CD8-positive, alpha-beta memory T cell (primary cell): ENCODE results near the gene NYAP1. TPM values are rescaled to one million over a fixed set of nuclear protein-coding genes. Genes with fewer than 3 reads are reported as not detected.

Experiments used
- CTCF ChIA-PET: fragments of 350-600 bp; sonication (Branson Sonifier 250); formaldehyde crosslinking; loops from one replicate; lab custom pipeline; 2021; ENCODE audit warnings: antibody characterized with exemption; lab: Charles Lee
- POLR2A ChIA-PET: fragments of 350-600 bp; sonication (Branson Sonifier 250); formaldehyde crosslinking; loops from one replicate; lab custom pipeline; 2021; ENCODE audit warnings: antibody characterized with exemption; lab: Charles Lee
- DNase-seq, 5 donors: peaks; one replicate each; pipeline versions ENCODE4 v3.0.0 to v3.0.0-alpha.2; 2020 to 2022; ENCODE audit warnings: mixed read lengths in 1 of 5
- H3K27ac ChIP-seq: one replicate; pipeline ENCODE4 v1.7.0; 2013; ENCODE audit warnings: low read depth, mild to moderate bottlenecking, low read length, moderate library complexity
- H3K27me3 ChIP-seq: 2 replicates; pipeline ENCODE4 v1.7.0; 2013; ENCODE audit warnings: low read length, mild to moderate bottlenecking; ENCODE audit not compliant: insufficient read depth, poor library complexity, severe bottlenecking
- H3K36me3 ChIP-seq: 2 replicates; pipeline ENCODE4 v1.7.0; 2013; ENCODE audit warnings: mild to moderate bottlenecking, low read length, moderate library complexity; ENCODE audit not compliant: insufficient read depth
- H3K4me1 ChIP-seq: 2 replicates; pipeline ENCODE4 v1.7.0; 2013; ENCODE audit warnings: mild to moderate bottlenecking, low read length, moderate library complexity; ENCODE audit not compliant: insufficient read depth
- H3K4me3 ChIP-seq: 2 replicates; pipeline ENCODE4 v1.7.0; 2013; ENCODE audit warnings: mild to moderate bottlenecking, low read length
- H3K9me3 ChIP-seq: 2 replicates; pipeline ENCODE4 v1.7.0; 2013; ENCODE audit warnings: mild to moderate bottlenecking, low read length
- H3K27ac Mint-ChIP-seq, 8 donors: one replicate each; pipeline ENCODE4 v1.8.0; 2020 to 2021; ENCODE audit warnings: mixed read lengths in 8 of 8, mild to moderate bottlenecking in 6 of 8, inconsistent platforms in 3 of 8, moderate library complexity in 3 of 8
- H3K27me3 Mint-ChIP-seq, 2 donors: one replicate each; pipeline ENCODE4 v1.8.0; 2020 to 2021; ENCODE audit warnings: mixed read lengths in 2 of 2, mild to moderate bottlenecking in 1 of 2, moderate library complexity in 1 of 2
- H3K36me3 Mint-ChIP-seq, 3 donors: one replicate each; pipeline ENCODE4 v1.8.0; 2020 to 2021; ENCODE audit warnings: mixed read lengths in 3 of 3, inconsistent platforms in 1 of 3, mild to moderate bottlenecking in 1 of 3
- H3K4me1 Mint-ChIP-seq, 3 donors: one replicate each; pipeline ENCODE4 v1.8.0; 2020 to 2021; ENCODE audit warnings: mixed read lengths in 3 of 3, inconsistent platforms in 1 of 3, mild to moderate bottlenecking in 1 of 3
- H3K4me3 Mint-ChIP-seq, 7 donors: one replicate each; pipeline ENCODE4 v1.8.0; 2020 to 2021; ENCODE audit warnings: mixed read lengths in 7 of 7, mild to moderate bottlenecking in 6 of 7, moderate library complexity in 4 of 7, inconsistent platforms in 2 of 7
- H3K9me3 Mint-ChIP-seq, 5 donors: one replicate each; pipeline ENCODE4 v1.8.0; 2020 to 2022; ENCODE audit warnings: mixed read lengths in 5 of 5, mild to moderate bottlenecking in 3 of 5, moderate library complexity in 2 of 5, inconsistent platforms in 1 of 5
- polyA plus RNA-seq: library from polyadenylated mRNA; unstranded; fragments of 300-500 nt; fragmentation: Illumina TruSeq; gene quantifications from one replicate; pipeline ENCODE4 v1.2.3, GENCODE V29; 2021
- total RNA-seq, 2 experiments: library from RNA; stranded (reverse); gene quantifications; one replicate each; pipeline ENCODE4 v1.2.3, GENCODE V29; 2021

The NYAP1 gene
- total and polyA plus RNA-seq, 3 experiments from 2014 or later: 0.13 to 0.18 TPM; not detected in 1

DNA sequence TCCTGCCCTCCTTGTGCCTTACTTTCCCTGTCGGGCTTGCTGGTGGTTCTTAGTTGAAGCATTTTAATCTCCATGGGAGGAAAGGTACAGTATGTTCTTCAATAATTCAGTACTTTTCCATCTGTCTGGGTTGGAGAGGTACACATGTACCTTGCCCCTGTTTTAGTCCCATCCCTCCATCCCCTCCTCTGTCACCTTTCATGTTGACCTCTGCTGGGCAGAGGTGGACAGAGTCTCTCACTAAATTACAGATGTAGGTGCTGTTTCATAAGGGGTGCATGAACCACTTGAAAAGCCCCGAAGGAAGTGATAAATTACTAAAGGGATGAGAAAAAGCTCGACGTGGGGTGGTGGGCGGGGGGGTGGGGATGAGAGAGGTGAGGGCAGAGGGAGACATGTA lies 60.7 kb downstream of the NYAP1 start:
- peaks cover 92 to 97% (median 96%) of the 10 kb centered on the region in 3 donors for H3K4me1 Mint-ChIP-seq
- H3K4me3 Mint-ChIP-seq: peak overlapping the region; percentile 60 to 98 (median 96)
- Histone ChIP-seq H3K27ac (peak overlapping the region; percentile 36), H3K4me3 (peak overlapping the region; percentile 22), H3K27me3 (no peaks in the 10 kb centered on the region), H3K4me1 (peaks cover 95% of the 10 kb centered on the region), H3K9me3 (no peaks in the 10 kb centered on the region), H3K36me3 (no peaks in the 10 kb centered on the region)
- H3K27ac Mint-ChIP-seq: peak overlapping the region; percentile 86 to 99 (median 98)
- peaks cover 0 to 13% (median 13%) of the 10 kb centered on the region in 3 donors for H3K36me3 Mint-ChIP-seq
- ChIA-PET CTCF (interaction anchor here (1.3 to 6.9 kb wide), 4 partner anchors 15 to 62 kb away, joined by 3 to 104 read pairs (median 14); no protein-coding TSS in a partner anchor), POLR2A (no interaction called here)
- no peak for DNase-seq
- no peaks in the 10 kb centered on the region for H3K27me3 Mint-ChIP-seq
- H3K9me3 Mint-ChIP-seq: no peaks in the 10 kb centered on the region

Other genes starting within 250 kb of the NYAP1 start
- not detected for gene SPDYE3, start 176.2 kb upstream of the NYAP1 start, total RNA-seq
- 9.8 TPM for gene SPDYE3, start 176.2 kb upstream of the NYAP1 start, polyA plus RNA-seq
- gene PILRB, start 125.8 kb upstream of the NYAP1 start, total RNA-seq: 10 to 100 TPM; 33.5 to 33.7 TPM
- 18.1 TPM for gene PILRB, start 125.8 kb upstream of the NYAP1 start, polyA plus RNA-seq
- gene PILRA, start 110.4 kb upstream of the NYAP1 start, total RNA-seq: 1 to 10 TPM in 1 of 2 experiments, under 1 TPM in 1; 0.84 to 1.9 TPM
- gene PILRA, start 110.4 kb upstream of the NYAP1 start, polyA plus RNA-seq: 0.37 TPM
- 1 to 10 TPM; 4.3 to 5.0 TPM for gene ZCWPW1, start 55.2 kb upstream of the NYAP1 start, total RNA-seq
- gene ZCWPW1, start 55.2 kb upstream of the NYAP1 start, polyA plus RNA-seq: 6.5 TPM
- gene MEPCE, start 54.1 kb upstream of the NYAP1 start, total RNA-seq: 10 to 100 TPM; 75.9 to 78.8 TPM
- gene MEPCE, start 54.1 kb upstream of the NYAP1 start, polyA plus RNA-seq: 13.6 TPM
- 10 to 100 TPM; 41.4 to 46.3 TPM for gene PPP1R35, start 47.4 kb upstream of the NYAP1 start, total RNA-seq
- gene PPP1R35, start 47.4 kb upstream of the NYAP1 start, polyA plus RNA-seq: 50.2 TPM
- gene SPACDR, start 19.7 kb upstream of the NYAP1 start, total RNA-seq: 1 to 10 TPM in 1 of 2 experiments, under 1 TPM in 1; 1.00 to 1.7 TPM
- 0.56 TPM for gene SPACDR, start 19.7 kb upstream of the NYAP1 start, polyA plus RNA-seq
- 10 to 100 TPM; 96.2 to 99.1 TPM for gene TSC22D4, start 4.7 kb upstream of the NYAP1 start, total RNA-seq
- 40.5 TPM for gene TSC22D4, start 4.7 kb upstream of the NYAP1 start, polyA plus RNA-seq
- gene AGFG2, start 55.3 kb downstream of the NYAP1 start, total RNA-seq: 10 to 100 TPM; 60.5 to 63.1 TPM
- gene AGFG2, start 55.3 kb downstream of the NYAP1 start, polyA plus RNA-seq: 36.2 TPM
- gene SAP25, start 90.0 kb downstream of the NYAP1 start, total RNA-seq: 10 to 100 TPM; 13.9 to 14.3 TPM
- gene SAP25, start 90.0 kb downstream of the NYAP1 start, polyA plus RNA-seq: 0.56 TPM
- 100 to 1,000 TPM; 101 to 109 TPM for gene LRCH4, start 102.2 kb downstream of the NYAP1 start, total RNA-seq
- 153 TPM for gene LRCH4, start 102.2 kb downstream of the NYAP1 start, polyA plus RNA-seq
- gene FBXO24, start 102.4 kb downstream of the NYAP1 start, total RNA-seq: under 1 TPM; 0.47 to 0.50 TPM
- gene FBXO24, start 102.4 kb downstream of the NYAP1 start, polyA plus RNA-seq: not detected
- 1 to 10 TPM; 6.8 TPM for gene PCOLCE, start 118.4 kb downstream of the NYAP1 start, total RNA-seq
- 1.6 TPM for gene PCOLCE, start 118.4 kb downstream of the NYAP1 start, polyA plus RNA-seq
- gene MOSPD3, start 128.6 kb downstream of the NYAP1 start, total RNA-seq: 10 to 100 TPM; 16.2 to 16.3 TPM
- gene MOSPD3, start 128.6 kb downstream of the NYAP1 start, polyA plus RNA-seq: 29.7 TPM
- gene TFR2, start 157.6 kb downstream of the NYAP1 start, total RNA-seq: 10 to 100 TPM; 14.6 to 17.7 TPM
- gene TFR2, start 157.6 kb downstream of the NYAP1 start, polyA plus RNA-seq: 2.7 TPM
- not detected for gene ACTL6B, start 172.5 kb downstream of the NYAP1 start, total RNA-seq
- gene ACTL6B, start 172.5 kb downstream of the NYAP1 start, polyA plus RNA-seq: not detected
- 100 to 1,000 TPM; 253 to 262 TPM for gene GNB2, start 189.8 kb downstream of the NYAP1 start, total RNA-seq
- 62.9 TPM for gene GNB2, start 189.8 kb downstream of the NYAP1 start, polyA plus RNA-seq
- 10 to 100 TPM; 51.4 to 54.7 TPM for gene GIGYF1, start 210.3 kb downstream of the NYAP1 start, total RNA-seq
- 3.2 TPM for gene GIGYF1, start 210.3 kb downstream of the NYAP1 start, polyA plus RNA-seq
- gene POP7, start 222.2 kb downstream of the NYAP1 start, total RNA-seq: 10 to 100 TPM; 79.7 to 83.3 TPM
- 51.7 TPM for gene POP7, start 222.2 kb downstream of the NYAP1 start, polyA plus RNA-seq
- gene EPO, start 236.5 kb downstream of the NYAP1 start, total RNA-seq: under 1 TPM in 1 of 2 experiments, not detected in 1; 0.22 TPM
- not detected for gene EPO, start 236.5 kb downstream of the NYAP1 start, polyA plus RNA-seq
- gene ZAN, start 249.7 kb downstream of the NYAP1 start, total RNA-seq: not detected
- gene ZAN, start 249.7 kb downstream of the NYAP1 start, polyA plus RNA-seq: not detected